ENCODE measurements around the gene MUC6.

Gene MUC6

GRCh38 chr11:1055990-1056771, 19.7 kb upstream of the MUC6 start:
- H3K4me3 ChIP-seq (ENCODE audit: low read depth, low read length) = no peak overlapping the region
- no peaks in the 10 kb centered on the region for H3K4me1 ChIP-seq (ENCODE audit: control insufficient read depth, insufficient read depth, low read length)
- H3K27ac ChIP-seq (ENCODE audit: extremely low read depth, low read depth, low read length) = no peak overlapping the region
- no peaks in the 10 kb centered on the region for H3K36me3 ChIP-seq (ENCODE audit: control insufficient read depth in 2 of 2, insufficient read depth in 1 of 2, low read length in 2 of 2)
- H3K9me3 ChIP-seq (ENCODE audit: control insufficient read depth, insufficient read depth, low read depth, low read length) = no peaks in the 10 kb centered on the region
- TF ChIP-seq ZNF558 (tag by site-specific recombination; IDR thresholded peaks at IDR 0.05) (no peak), ZNF677 (tag by site-specific recombination; IDR thresholded peaks at IDR 0.05) (no peak), ZNF571 (tag by site-specific recombination; IDR thresholded peaks at IDR 0.05) (no peak), ZNF664 (tag by site-specific recombination; IDR thresholded peaks at IDR 0.05) (no peak), ZNF585B (tag by site-specific recombination; IDR thresholded peaks at IDR 0.05) (no peak), ZNF140 (tag by site-specific recombination; IDR thresholded peaks at IDR 0.05) (no peak), FEZF1 (tag by site-specific recombination; IDR thresholded peaks at IDR 0.05) (no peak), ZNF747 (tag by site-specific recombination; IDR thresholded peaks at IDR 0.05) (no peak), ZNF169 (tag by site-specific recombination; IDR thresholded peaks at IDR 0.05) (no peak)
- CTCF ChIA-PET = no interaction called here
- POLR2A ChIA-PET = no interaction called here

DNA sequence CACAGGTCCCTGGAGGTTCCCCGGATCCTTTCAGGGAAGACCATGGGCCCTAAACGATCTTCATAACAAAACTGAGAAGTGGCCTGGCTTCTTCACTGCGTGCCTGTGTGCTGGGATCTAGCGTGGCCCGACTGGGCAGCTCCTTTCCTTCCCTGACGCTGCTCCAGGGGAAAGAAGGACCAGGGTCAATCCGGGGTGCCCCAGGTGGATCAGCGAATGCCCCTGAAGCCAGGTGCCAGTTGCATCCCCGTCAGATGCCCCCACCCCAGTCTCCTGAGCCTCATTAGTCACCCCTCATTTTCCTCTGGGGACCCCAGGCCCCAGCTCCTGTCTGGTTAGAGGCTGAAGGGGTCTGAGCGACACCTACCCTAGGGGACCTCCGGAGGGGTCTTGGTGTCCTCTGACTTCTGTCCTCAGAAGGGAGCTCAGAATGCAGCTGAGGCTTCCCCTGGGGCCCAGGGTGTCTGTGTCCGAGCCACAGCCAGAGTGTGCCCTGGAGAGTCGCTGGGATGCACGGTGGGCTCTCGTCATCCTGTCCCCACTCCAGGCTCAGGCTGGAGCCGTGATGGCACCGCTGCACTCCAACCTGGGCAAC, 18.7 kb upstream of the MUC6 start:
- H3K27ac ChIP-seq (ENCODE audit: extremely low read depth, low read depth, low read length) = no peak overlapping the region
- no peaks in the 10 kb centered on the region for H3K9me3 ChIP-seq (ENCODE audit: control insufficient read depth, insufficient read depth, low read depth, low read length)
- ChIA-PET POLR2A (no interaction called here), CTCF (interaction anchor here (0.6 to 0.7 kb wide), 2 partner anchors 467 to 1131 kb away, joined by 3 to 4 read pairs; no protein-coding TSS in a partner anchor)
- no peaks in the 10 kb centered on the region for H3K36me3 ChIP-seq (ENCODE audit: control insufficient read depth in 2 of 2, insufficient read depth in 1 of 2, low read length in 2 of 2)
- H3K4me1 ChIP-seq (ENCODE audit: control insufficient read depth, insufficient read depth, low read length) = no peaks in the 10 kb centered on the region
- TF ChIP-seq ZNF133 (tag by site-specific recombination; IDR thresholded peaks at IDR 0.05) (no peak), PATZ1 (tag by site-specific recombination; IDR thresholded peaks at IDR 0.05) (no peak), HOXD13 (CRISPR knock-in tag; IDR thresholded peaks at IDR 0.05; ENCODE audit: borderline replicate concordance) (no peak), ZNF132 (tag by site-specific recombination; IDR thresholded peaks at IDR 0.05; ENCODE audit: borderline replicate concordance) (no peak), YY2 (tag by site-specific recombination; IDR thresholded peaks at IDR 0.05) (no peak), YY1 (tag by site-specific recombination; IDR thresholded peaks at IDR 0.05) (no peak), AEBP2 (tag by site-specific recombination; IDR thresholded peaks at IDR 0.05; ENCODE audit: borderline replicate concordance) (no peak), ZNF211 (tag by site-specific recombination; IDR thresholded peaks at IDR 0.05; ENCODE audit: low read depth) (no peak), ZBTB20 (tag by site-specific recombination; IDR thresholded peaks at IDR 0.05) (no peak), ZNF10 (tag by site-specific recombination; IDR thresholded peaks at IDR 0.05) (no peak), EGR2 (tag by site-specific recombination; IDR thresholded peaks at IDR 0.05; ENCODE audit: low read depth) (no peak)
- TF ChIP-seq, protein P1, sequence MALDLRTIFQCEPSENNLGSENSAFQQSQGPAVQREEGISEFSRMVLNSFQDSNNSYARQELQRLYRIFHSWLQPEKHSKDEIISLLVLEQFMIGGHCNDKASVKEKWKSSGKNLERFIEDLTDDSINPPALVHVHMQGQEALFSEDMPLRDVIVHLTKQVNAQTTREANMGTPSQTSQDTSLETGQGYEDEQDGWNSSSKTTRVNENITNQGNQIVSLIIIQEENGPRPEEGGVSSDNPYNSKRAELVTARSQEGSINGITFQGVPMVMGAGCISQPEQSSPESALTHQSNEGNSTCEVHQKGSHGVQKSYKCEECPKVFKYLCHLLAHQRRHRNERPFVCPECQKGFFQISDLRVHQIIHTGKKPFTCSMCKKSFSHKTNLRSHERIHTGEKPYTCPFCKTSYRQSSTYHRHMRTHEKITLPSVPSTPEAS (tag by site-specific recombination; IDR thresholded peaks at IDR 0.05) = no peak
- no peak overlapping the region for H3K4me3 ChIP-seq (ENCODE audit: low read depth, low read length)
